ENCODE data around the gene MSX2.

Gene MSX2

DNA sequence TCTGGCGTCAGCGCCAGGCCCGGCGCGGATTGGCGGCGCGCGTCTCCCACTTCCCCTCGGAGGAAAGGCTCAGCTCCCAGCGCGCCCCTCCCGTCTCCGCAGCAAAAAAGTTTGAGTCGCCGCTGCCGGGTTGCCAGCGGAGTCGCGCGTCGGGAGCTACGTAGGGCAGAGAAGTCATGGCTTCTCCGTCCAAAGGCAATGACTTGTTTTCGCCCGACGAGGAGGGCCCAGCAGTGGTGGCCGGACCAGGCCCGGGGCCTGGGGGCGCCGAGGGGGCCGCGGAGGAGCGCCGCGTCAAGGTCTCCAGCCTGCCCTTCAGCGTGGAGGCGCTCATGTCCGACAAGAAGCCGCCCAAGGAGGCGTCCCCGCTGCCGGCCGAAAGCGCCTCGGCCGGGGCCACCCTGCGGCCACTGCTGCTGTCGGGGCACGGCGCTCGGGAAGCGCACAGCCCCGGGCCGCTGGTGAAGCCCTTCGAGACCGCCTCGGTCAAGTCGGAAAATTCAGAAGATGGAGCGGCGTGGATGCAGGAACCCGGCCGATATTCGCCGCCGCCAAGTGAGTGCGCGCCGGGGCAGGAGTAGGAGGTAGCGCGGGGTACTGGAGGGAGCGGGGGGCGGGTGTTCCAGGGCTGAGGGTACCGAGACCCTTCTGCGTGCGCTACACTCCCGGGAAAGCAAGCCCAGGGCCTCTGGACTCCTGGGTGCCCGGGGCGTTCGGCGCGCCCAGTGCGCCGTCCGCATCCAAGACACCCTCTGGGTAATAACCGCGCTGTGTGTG, at the start of gene MSX2:
TSS of gene MSX2 (plus strand) at position 99 of the 777 bp plus-strand sequence. CDS start at position 177, 78 bp downstream.
- peak in 1 of 2 experiments; percentile 61 for DNase-seq

GRCh38 chr5:174675110-174675509, 49.3 kb upstream of the MSX2 start:
- DNase-seq = no peak

GRCh38 chr5:174675916-174676315, 48.5 kb upstream of the MSX2 start:
- no peak for DNase-seq

- no peak for DNase-seq
Observed at GRCh38 chr5:174678107-174678506, 46.3 kb upstream of the MSX2 start.

DNA sequence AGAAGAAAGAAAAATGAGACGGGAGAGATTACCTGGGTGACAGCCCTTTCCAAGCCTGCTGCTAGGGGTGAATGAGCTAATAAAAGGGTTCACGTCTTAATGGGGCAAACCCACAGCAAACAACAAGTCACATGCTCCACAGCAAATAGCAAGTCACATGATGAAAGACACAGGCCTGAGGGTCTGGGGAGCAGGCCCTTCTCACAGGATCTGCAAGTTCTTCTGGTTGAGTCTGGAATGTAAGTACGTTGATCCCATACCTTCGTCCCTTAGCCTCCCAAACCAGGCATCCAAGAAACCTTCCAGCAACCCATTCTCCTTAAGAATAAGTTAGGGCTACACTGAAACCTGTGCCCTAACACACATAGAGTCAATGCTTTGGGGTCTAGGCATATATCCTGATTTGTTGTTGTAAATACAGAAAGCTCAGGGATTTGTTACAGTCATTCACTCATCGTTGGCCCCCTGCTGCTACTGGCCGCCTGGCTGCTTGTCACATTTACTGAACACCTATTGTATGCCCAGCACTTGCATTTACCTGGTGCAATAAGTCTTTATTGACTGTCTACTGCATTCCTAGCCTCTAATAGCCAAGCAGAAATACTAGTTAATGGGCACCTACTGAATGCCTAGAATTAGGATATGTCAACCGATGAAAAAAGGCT, 43.3 kb upstream of the MSX2 start:
- DNase-seq = no peak

- no peak for DNase-seq
Observed at GRCh38 chr5:174687503-174687902, 36.9 kb upstream of the MSX2 start.

GRCh38 chr5:174688441-174689354, 35.7 kb upstream of the MSX2 start:
- DNase-seq = no peak

DNA sequence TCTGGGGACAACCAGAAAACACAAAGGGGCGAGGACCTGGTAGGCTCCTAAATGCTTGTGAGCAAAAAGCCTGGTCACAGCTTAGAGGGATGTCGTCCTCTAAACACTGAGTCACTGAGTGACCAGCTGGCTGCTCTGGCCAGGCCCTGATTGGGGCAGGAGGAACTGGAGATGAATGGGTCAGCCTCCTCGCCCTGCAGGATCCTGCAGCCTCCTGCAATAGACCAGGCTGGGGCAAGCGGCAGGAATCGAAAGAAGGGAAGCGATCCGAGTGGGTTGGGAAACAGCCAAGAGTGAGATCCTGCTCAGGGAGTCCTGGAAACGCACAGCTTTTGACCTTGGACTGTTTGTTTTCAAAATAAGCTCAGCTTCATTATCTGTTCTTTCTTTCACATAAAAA, 34.1 kb upstream of the MSX2 start:
- no peak for DNase-seq

- DNase-seq = no peak
Observed at GRCh38 chr5:174692381-174692780, 32.0 kb upstream of the MSX2 start.

DNA sequence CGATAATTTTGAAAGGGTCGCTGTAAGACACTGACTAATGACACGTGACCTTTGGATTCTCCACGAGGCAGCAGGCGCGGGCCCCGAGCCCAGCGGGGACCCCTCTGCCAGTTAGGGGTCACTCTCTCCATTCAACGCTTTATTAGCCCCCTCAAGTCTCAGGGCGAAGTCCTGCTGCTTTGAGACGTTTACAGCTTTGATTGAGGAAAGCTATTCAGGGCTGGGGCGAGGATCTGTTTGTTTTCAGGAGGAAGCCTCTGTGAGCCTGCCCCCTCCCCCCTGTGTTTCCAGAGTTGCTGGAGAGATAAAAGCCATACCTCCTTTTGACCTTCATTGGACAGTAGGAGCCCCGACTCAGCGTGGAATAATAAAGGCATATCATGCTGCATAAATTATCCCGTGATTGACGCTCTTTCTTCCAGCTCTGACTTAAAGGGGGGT, 31.4 kb upstream of the MSX2 start:
- DNase-seq = no peak

GRCh38 chr5:174693697-174694385, 30.5 kb upstream of the MSX2 start:
- no peak for DNase-seq

DNA sequence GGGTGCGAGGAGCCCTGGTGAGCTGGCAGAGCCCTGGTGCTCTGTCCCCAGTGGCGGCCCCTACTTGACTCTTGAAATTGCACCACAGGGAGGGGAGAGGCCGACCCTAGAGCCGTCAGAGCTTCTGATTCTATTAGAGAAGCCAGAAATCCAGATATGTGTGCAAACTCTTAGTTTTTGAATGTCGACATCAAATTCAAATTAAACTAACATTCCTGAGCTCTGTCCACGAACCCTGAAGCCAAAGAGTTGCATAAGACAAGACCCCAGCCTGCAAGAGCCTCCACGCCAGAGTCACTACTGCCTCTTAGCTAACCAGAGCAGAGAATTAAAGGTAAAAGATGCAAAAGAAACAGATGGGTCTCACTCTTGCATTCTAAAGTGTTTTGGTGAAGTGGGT, 29.8 kb upstream of the MSX2 start:
- DNase-seq = no peak

DNA sequence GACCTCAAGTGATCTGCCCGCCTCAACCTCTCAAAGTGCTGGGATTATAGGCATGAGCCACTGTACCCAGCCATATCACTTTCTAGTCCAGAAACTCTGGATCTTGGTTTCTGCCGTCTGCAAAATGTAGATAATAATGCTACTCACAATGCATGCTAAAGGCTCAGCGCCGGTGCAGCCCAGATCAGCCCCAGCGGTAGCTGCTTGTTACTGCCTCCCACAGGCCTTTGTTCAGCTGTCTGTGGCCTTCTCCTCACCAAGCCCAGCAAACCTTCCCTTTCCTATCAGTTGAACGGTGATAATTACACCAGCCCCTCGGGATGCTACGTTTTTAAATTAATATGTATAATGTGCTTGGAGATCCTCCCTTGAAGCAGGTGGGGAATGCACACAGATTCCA, 26.2 kb upstream of the MSX2 start:
- DNase-seq = no peak

GRCh38 chr5:174699131-174699530, 25.3 kb upstream of the MSX2 start:
- DNase-seq = no peak

DNA sequence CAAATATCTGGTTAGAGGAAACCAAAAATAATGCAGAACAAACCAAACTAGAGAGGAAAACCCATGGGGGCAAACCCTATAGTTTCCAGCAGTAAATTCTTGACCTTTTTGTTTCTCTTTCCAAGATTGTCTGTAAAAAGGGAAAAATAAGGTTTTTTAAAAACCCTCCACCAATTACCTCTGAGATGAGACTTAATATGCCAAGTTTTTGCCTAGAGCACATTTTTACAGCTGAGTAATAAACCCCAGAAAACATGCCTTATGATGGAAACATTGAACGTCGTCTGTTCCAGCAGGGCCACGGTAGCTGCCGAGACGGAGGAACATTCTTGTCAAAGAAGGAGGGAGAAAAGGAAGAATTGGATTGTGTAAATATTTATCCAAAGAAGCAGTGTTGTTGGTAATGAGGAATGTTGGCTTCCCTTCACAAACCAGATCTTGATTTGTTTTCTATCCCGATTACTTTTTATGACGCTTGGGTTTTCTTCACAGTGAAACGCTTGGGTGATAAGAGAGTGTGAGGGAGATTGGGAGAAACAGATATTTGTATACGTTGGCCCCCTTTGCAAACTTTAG, 17.3 kb upstream of the MSX2 start:
- DNase-seq = no peak

- DNase-seq = no peak
Observed at GRCh38 chr5:174707671-174708070, 16.7 kb upstream of the MSX2 start.

- DNase-seq = no peak
Observed at GRCh38 chr5:174708476-174709207, 15.7 kb upstream of the MSX2 start.

GRCh38 chr5:174714751-174715150, 9.6 kb upstream of the MSX2 start:
- no peak for DNase-seq

DNA sequence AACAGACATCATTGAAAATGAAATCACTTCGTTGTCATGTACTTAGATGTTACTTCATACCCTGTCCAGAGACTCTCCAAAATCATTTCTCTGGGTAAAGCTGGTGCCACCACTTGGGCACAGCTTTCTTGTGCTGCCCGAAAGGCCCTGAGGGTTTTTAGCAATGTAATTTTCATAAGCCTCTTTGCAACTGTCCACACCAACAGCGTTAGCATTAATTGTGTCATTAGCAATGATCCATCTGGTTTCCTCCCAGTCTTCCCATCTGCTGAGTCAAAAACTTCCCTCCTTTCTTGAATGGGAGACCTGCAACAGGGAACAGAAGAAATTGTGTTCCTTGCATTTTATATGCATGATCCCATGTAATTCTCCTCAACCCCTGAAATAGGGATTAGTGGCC, 8.6 kb upstream of the MSX2 start:
- no peak for DNase-seq

DNA sequence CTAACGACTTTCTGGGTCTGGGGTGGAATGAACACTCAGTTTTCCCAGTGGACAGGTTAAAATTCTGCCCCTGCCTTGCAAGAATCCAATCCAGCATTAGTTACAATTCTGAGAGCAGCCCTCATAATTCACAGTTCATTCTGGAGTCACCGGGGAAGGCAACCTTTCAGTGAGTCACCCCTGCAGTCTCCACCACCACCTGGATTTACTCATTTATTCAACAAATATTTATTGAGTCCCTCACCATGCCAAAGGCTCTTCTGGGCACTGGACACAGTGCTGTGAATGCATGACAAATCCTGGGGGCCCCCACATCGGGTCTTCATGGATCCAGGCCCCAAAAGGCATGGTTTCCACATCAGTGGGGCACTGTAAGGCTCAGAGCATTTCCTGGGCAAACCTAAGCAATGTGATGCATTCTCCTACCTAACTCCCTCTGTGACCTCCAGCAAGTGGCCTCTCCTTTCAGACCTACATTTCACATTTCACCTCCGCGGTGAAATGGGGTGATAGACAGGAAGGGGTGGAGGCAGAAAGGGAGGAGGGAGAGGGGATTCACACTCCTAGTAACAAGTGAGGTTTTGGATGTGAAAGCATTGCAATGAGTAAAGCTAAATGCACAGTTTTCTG, 6.4 kb upstream of the MSX2 start:
- DNase-seq = no peak
